CD4-positive, alpha-beta T cell (primary cell): ENCODE results near the gene KIF5A. TPM values are rescaled to one million over a fixed set of nuclear protein-coding genes. Genes with fewer than 3 reads are reported as not detected.

Experiments used
- ATAC-seq: fragments of 200-7000 bp; cut with Tn5 transposase; one replicate; pipeline ENCODE4 v1.10.0; 2022; ENCODE audit warnings: mild to moderate bottlenecking; ENCODE audit not compliant: poor library complexity
- CTCF ChIA-PET: fragments of 350-600 bp; sonication (Branson Sonifier 250); formaldehyde crosslinking; loops from one replicate; lab custom pipeline; 2021; ENCODE audit warnings: antibody characterized with exemption, inconsistent platforms; lab: Charles Lee
- POLR2A ChIA-PET: fragments of 350-600 bp; sonication (Branson Sonifier 250); formaldehyde crosslinking; loops from one replicate; lab custom pipeline; 2021; ENCODE audit warnings: antibody characterized with exemption, inconsistent platforms; lab: Charles Lee
- DNase-seq, 14 experiments: peaks; one replicate each; pipeline ENCODE4 v3.0.0-alpha.2; 2013 to 2020; ENCODE audit warnings: mixed read lengths in 2 of 14
- H3K27ac ChIP-seq, 2 donors: one replicate each; pipeline versions ENCODE4 v1.5.1 to v1.7.0; 2013; ENCODE audit warnings: low read length in 2 of 2, low read depth in 1 of 2, mild to moderate bottlenecking in 1 of 2
- H3K27me3 ChIP-seq, 2 experiments: 1 replicate in 1 of 2; 2 replicates in 1 of 2; pipeline versions ENCODE4 v1.6.1 to v1.7.0; 2013; ENCODE audit warnings: low read length in 2 of 2, control low read depth in 1 of 2, mild to moderate bottlenecking in 1 of 2, moderate library complexity in 1 of 2; ENCODE audit not compliant: insufficient read depth in 2 of 2, control insufficient read depth in 1 of 2
- H3K36me3 ChIP-seq: one replicate; pipeline ENCODE4 v1.6.1; 2013; ENCODE audit warnings: low read length, control low read depth; ENCODE audit not compliant: insufficient read depth
- H3K4me1 ChIP-seq: one replicate; pipeline ENCODE4 v1.6.1; 2013; ENCODE audit warnings: low read length, control low read depth; ENCODE audit not compliant: insufficient read depth
- H3K4me3 ChIP-seq: one replicate; pipeline ENCODE4 v1.5.1; 2013; ENCODE audit warnings: mild to moderate bottlenecking, low read length, moderate library complexity
- H3K9me3 ChIP-seq, 2 experiments: 1 replicate in 1 of 2; 2 replicates in 1 of 2; pipeline versions ENCODE4 v1.6.1 to v1.7.0; 2013; ENCODE audit warnings: low read length in 2 of 2, mild to moderate bottlenecking in 2 of 2, control low read depth in 1 of 2, moderate library complexity in 1 of 2; ENCODE audit not compliant: control insufficient read depth in 1 of 2, insufficient read depth in 1 of 2
- H3K27ac Mint-ChIP-seq: one replicate; pipeline ENCODE4 v1.8.0; 2020; ENCODE audit warnings: mixed read lengths
- H3K27me3 Mint-ChIP-seq: one replicate; pipeline ENCODE4 v1.8.0; 2021; ENCODE audit warnings: mixed read lengths
- H3K36me3 Mint-ChIP-seq: one replicate; pipeline ENCODE4 v1.8.0; 2021; ENCODE audit warnings: low read depth, mixed read lengths
- H3K4me1 Mint-ChIP-seq: one replicate; pipeline ENCODE4 v1.8.0; 2021; ENCODE audit warnings: low read depth, mixed read lengths
- H3K4me3 Mint-ChIP-seq: one replicate; pipeline ENCODE4 v1.8.0; 2020; ENCODE audit warnings: mild to moderate bottlenecking, mixed read lengths
- H3K9me3 Mint-ChIP-seq: one replicate; pipeline ENCODE4 v1.8.0; 2020; ENCODE audit warnings: mixed read lengths
- CTCF ChIP-seq: fragments of 200-600 bp; IDR thresholded peaks from one replicate; pipeline ENCODE4 v1.8.0; 2022; ENCODE audit warnings: antibody characterized with exemption, mild to moderate bottlenecking
- intact Hi-C, 2 experiments: fragments of 100-400 bp; cut with DNase I in 1 of 2; cut with micrococcal nuclease in 1 of 2; formaldehyde crosslinking; loops; one replicate each; pipeline versions ENCODE4 v1.15.1 to v1.9.0; 2023 to 2025; cut with DNase I, micrococcal nuclease
- total RNA-seq, 174 experiments: library from RNA in 2 of 174; stranded (reverse) in 2 of 174; gene quantifications; one replicate each; pipeline ENCODE4 v1.2.3 and lab custom pipeline; 2021 to 2026

The KIF5A gene
- total RNA-seq, 2 experiments from 2014 or later: 0.39 to 0.47 TPM

- H3K27me3 ChIP-seq: no peaks in the 10 kb centered on the region
- H3K9me3 Mint-ChIP-seq: no peaks in the 10 kb centered on the region
- TF ChIP-seq CTCF: no peak
- intact Hi-C loops: no loop called here
- H3K27ac ChIP-seq: no peak overlapping the region
- H3K36me3 Mint-ChIP-seq: peaks cover 90% of the 10 kb centered on the region
- DNase-seq (no peak), ATAC-seq (no peak)
- CTCF ChIA-PET: no interaction called here
- POLR2A ChIA-PET: interaction anchor here (0.9 kb wide), 1 partner anchor 51 kb away, joined by 3 read pairs; the partner anchor contains the start of gene ARHGAP9
- H3K4me1 Mint-ChIP-seq: no peaks in the 10 kb centered on the region
- H3K27ac Mint-ChIP-seq: no peak overlapping the region
- H3K27me3 Mint-ChIP-seq: no peaks in the 10 kb centered on the region
- no peak overlapping the region for H3K4me3 ChIP-seq
- H3K4me1 ChIP-seq: peaks cover 10% of the 10 kb centered on the region
- H3K4me3 Mint-ChIP-seq: no peak overlapping the region
- H3K36me3 ChIP-seq: peaks cover 95% of the 10 kb centered on the region
- no peaks in the 10 kb centered on the region for H3K9me3 ChIP-seq
These were observed 19.3 kb upstream of the KIF5A start for GRCh38 chr12:57530396-57531142.

- no peaks in the 10 kb centered on the region for H3K9me3 ChIP-seq
- no peak overlapping the region for H3K4me3 Mint-ChIP-seq
- ChIA-PET POLR2A (interaction anchor here (0.6 to 1.4 kb wide), 2 partner anchors 15 to 25 kb away, joined by 3 to 6 read pairs; partner anchors contain the start of gene DCTN2), CTCF (interaction anchor here (0.6 kb wide), 1 partner anchor 45 kb away, joined by 4 read pairs; no protein-coding TSS in a partner anchor)
- ATAC-seq (no peak), DNase-seq (no peak)
- peaks cover under 1% of the 10 kb centered on the region for H3K4me1 ChIP-seq
- peak overlapping the region; percentile 33 for H3K27ac Mint-ChIP-seq
- H3K36me3 Mint-ChIP-seq: peaks cover 94% of the 10 kb centered on the region
- no peaks in the 10 kb centered on the region for H3K9me3 Mint-ChIP-seq
- no peaks in the 10 kb centered on the region for H3K27me3 Mint-ChIP-seq
- intact Hi-C loops: no loop called here
- peaks cover 84% of the 10 kb centered on the region for H3K36me3 ChIP-seq
- no peak overlapping the region for H3K27ac ChIP-seq
- no peak for TF ChIP-seq CTCF
- H3K4me1 Mint-ChIP-seq: no peaks in the 10 kb centered on the region
- H3K27me3 ChIP-seq: no peaks in the 10 kb centered on the region
- H3K4me3 ChIP-seq: no peak overlapping the region
These were observed 18.0 kb upstream of the KIF5A start for GRCh38 chr12:57531836-57532235.

DNA sequence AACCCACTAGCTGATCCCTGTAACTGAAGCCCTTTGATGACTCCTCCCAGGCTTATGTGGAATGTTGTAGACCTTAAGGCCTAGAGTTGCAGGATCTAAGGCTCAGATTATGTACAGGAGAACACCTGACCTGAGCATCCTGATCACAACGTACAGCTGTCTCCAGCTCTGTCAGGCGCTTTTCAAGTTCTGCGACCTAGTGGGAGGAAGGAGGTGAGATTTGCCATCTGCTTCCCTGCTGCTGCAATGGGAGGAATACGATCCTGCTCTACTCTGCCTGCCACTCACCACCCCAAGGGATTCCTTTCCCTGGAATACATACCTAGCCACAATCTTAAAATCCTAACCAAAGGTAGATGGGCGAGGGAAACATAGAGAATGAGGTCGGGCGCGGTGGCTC is 16.7 kb upstream of the KIF5A start:
- H3K4me3 Mint-ChIP-seq: no peak overlapping the region
- no peaks in the 10 kb centered on the region for H3K27me3 ChIP-seq
- DNase-seq (no peak), ATAC-seq (no peak)
- no peak overlapping the region for H3K27ac Mint-ChIP-seq
- no peaks in the 10 kb centered on the region for H3K27me3 Mint-ChIP-seq
- H3K4me3 ChIP-seq: no peak overlapping the region
- H3K9me3 ChIP-seq: no peaks in the 10 kb centered on the region
- H3K4me1 Mint-ChIP-seq: no peaks in the 10 kb centered on the region
- no peaks in the 10 kb centered on the region for H3K9me3 Mint-ChIP-seq
- POLR2A ChIA-PET: no interaction called here
- no peak for TF ChIP-seq CTCF
- intact Hi-C loops: no loop called here
- H3K4me1 ChIP-seq: no peaks in the 10 kb centered on the region
- peaks cover 73% of the 10 kb centered on the region for H3K36me3 ChIP-seq
- H3K36me3 Mint-ChIP-seq: peaks cover 87% of the 10 kb centered on the region
- no peak overlapping the region for H3K27ac ChIP-seq
- CTCF ChIA-PET: no interaction called here
